Measurements from ENCODE around the gene TIMM13. TPM values are rescaled to one million over a fixed set of nuclear protein-coding genes. Genes with fewer than 3 reads are reported as not detected.
"Not testable (repeated sequence)": the region's sequence is repeated elsewhere in the genome, so short reads cannot be mapped to it uniquely, and the experiment has no call there.

TIMM13 gene
- polyA plus RNA-seq, 1 donor (not counting 4 experiments of a cell fraction or from before 2014, with no cell fraction given), result 45.0 TPM

GRCh38 chr19:2394442-2395292 is 32.7 kb downstream of the TIMM13 start:
- dilution Hi-C loops (cut with MboI; ENCODE audit: extremely low pct_ligation_motif_present, low sequenced_read_pairs), result no loop called here
- no peak overlapping the region for H3K4me3 ChIP-seq (ENCODE audit: control insufficient read depth in 2 of 3, extremely low read depth in 1 of 3, insufficient read depth in 2 of 3, low read depth in 1 of 3, low read length in 3 of 3)
- H3K4me2 ChIP-seq (ENCODE audit: control insufficient read depth, extremely low read depth, insufficient read depth, low read depth, low read length), result no peak overlapping the region
- H3K9me1 ChIP-seq (ENCODE audit: control insufficient read depth, extremely low read depth, insufficient read depth, low read length), result no peaks in the 10 kb centered on the region
- H3K9me3 ChIP-seq (ENCODE audit: control insufficient read depth, low read depth, low read length), result no peaks in the 10 kb centered on the region
- DNase-seq (ENCODE audit: low read depth, low spot score), result no peak
- FAIRE-seq, result no peak
- H3K79me2 ChIP-seq (ENCODE audit: control insufficient read depth, insufficient read depth, low read length), result no peaks in the 10 kb centered on the region
- no peak overlapping the region for H3K9ac ChIP-seq (ENCODE audit: control insufficient read depth, extremely low read depth, insufficient read depth, low read length)
- no peak for TF ChIP-seq EZH2 (IDR thresholded peaks at IDR 0.05; ENCODE audit: low read length)
- TF ChIP-seq CTCF (optimal IDR thresholded peaks at IDR 0.05 in 1 of 3, IDR thresholded peaks at IDR 0.05 in 1 of 3, conservative IDR thresholded peaks at IDR 0.05 in 1 of 3; ENCODE audit: extremely low read depth in 1 of 3, insufficient read depth in 2 of 3, low read length in 3 of 3), result no peak
- H3K36me3 ChIP-seq (ENCODE audit: control insufficient read depth in 2 of 2, extremely low read depth in 1 of 2, insufficient read depth in 2 of 2, low read length in 2 of 2), result no peaks in the 10 kb centered on the region
- no peak overlapping the region for H2AFZ ChIP-seq (ENCODE audit: control insufficient read depth, low read length)
- H3K4me1 ChIP-seq (ENCODE audit: control insufficient read depth, extremely low read depth, insufficient read depth, low read length), result no peaks in the 10 kb centered on the region
- H3K27me3 ChIP-seq (ENCODE audit: control insufficient read depth, extremely low read depth, insufficient read depth, low read length), result no peaks in the 10 kb centered on the region
- no peak overlapping the region for H3K27ac ChIP-seq (ENCODE audit: control insufficient read depth, insufficient read depth, low read length)
- no peaks in the 10 kb centered on the region for H4K20me1 ChIP-seq (ENCODE audit: control insufficient read depth, extremely low read depth, insufficient read depth, low read length)

DNA sequence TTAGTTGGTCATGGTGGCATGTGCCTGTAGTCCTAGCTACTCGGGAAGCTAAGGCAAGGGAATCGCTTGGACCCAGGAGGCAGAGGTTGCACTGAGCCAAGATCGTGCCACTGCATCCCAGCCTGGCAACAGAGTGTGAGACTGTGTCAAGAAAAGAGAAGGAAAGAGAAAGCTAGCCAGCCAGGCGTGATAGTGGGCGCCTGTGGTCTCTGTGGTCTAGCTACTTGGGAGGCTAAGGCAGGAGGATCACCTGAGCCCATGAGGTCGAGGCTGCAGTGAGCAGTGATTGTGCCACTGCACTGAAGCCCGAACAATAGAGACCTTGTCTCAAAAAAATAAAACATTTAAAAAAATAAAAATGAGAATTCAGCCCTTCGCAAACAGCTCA is 33.3 kb downstream of the TIMM13 start:
- FAIRE-seq, result no peak
- H3K27me3 ChIP-seq (ENCODE audit: control insufficient read depth, extremely low read depth, insufficient read depth, low read length), result no peaks in the 10 kb centered on the region
- no peak overlapping the region for H3K4me3 ChIP-seq (ENCODE audit: control insufficient read depth in 2 of 3, extremely low read depth in 1 of 3, insufficient read depth in 2 of 3, low read depth in 1 of 3, low read length in 3 of 3)
- no peak overlapping the region for H3K4me2 ChIP-seq (ENCODE audit: control insufficient read depth, extremely low read depth, insufficient read depth, low read depth, low read length)
- DNase-seq (ENCODE audit: low read depth, low spot score), result no peak
- no peaks in the 10 kb centered on the region for H3K36me3 ChIP-seq (ENCODE audit: control insufficient read depth in 2 of 2, extremely low read depth in 1 of 2, insufficient read depth in 2 of 2, low read length in 2 of 2)
- H3K79me2 ChIP-seq (ENCODE audit: control insufficient read depth, insufficient read depth, low read length), result no peaks in the 10 kb centered on the region
- no peaks in the 10 kb centered on the region for H3K4me1 ChIP-seq (ENCODE audit: control insufficient read depth, extremely low read depth, insufficient read depth, low read length)
- no peaks in the 10 kb centered on the region for H3K9me1 ChIP-seq (ENCODE audit: control insufficient read depth, extremely low read depth, insufficient read depth, low read length)
- no peak overlapping the region for H3K9ac ChIP-seq (ENCODE audit: control insufficient read depth, extremely low read depth, insufficient read depth, low read length)
- no peak overlapping the region for H3K27ac ChIP-seq (ENCODE audit: control insufficient read depth, insufficient read depth, low read length)
- H2AFZ ChIP-seq (ENCODE audit: control insufficient read depth, low read length), result no peak overlapping the region
- dilution Hi-C loops (cut with MboI; ENCODE audit: extremely low pct_ligation_motif_present, low sequenced_read_pairs), result no loop called here
- H4K20me1 ChIP-seq (ENCODE audit: control insufficient read depth, extremely low read depth, insufficient read depth, low read length), result no peaks in the 10 kb centered on the region
- H3K9me3 ChIP-seq (ENCODE audit: control insufficient read depth, low read depth, low read length), result no peaks in the 10 kb centered on the region
- TF ChIP-seq EZH2 (IDR thresholded peaks at IDR 0.05; ENCODE audit: low read length) (no peak), CTCF (optimal IDR thresholded peaks at IDR 0.05 in 1 of 3, IDR thresholded peaks at IDR 0.05 in 1 of 3, conservative IDR thresholded peaks at IDR 0.05 in 1 of 3; ENCODE audit: extremely low read depth in 1 of 3, insufficient read depth in 2 of 3, low read length in 3 of 3) (no peak)

GRCh38 chr19:2392899-2393298 is 34.5 kb downstream of the TIMM13 start:
- H3K4me2 ChIP-seq (ENCODE audit: control insufficient read depth, extremely low read depth, insufficient read depth, low read depth, low read length); H3K4me1 ChIP-seq (ENCODE audit: control insufficient read depth, extremely low read depth, insufficient read depth, low read length); H3K9me1 ChIP-seq (ENCODE audit: control insufficient read depth, extremely low read depth, insufficient read depth, low read length); H4K20me1 ChIP-seq (ENCODE audit: control insufficient read depth, extremely low read depth, insufficient read depth, low read length); FAIRE-seq; dilution Hi-C loops (cut with MboI; ENCODE audit: extremely low pct_ligation_motif_present, low sequenced_read_pairs); H3K9ac ChIP-seq (ENCODE audit: control insufficient read depth, extremely low read depth, insufficient read depth, low read length); H2AFZ ChIP-seq (ENCODE audit: control insufficient read depth, low read length); H3K9me3 ChIP-seq (ENCODE audit: control insufficient read depth, low read depth, low read length); H3K27me3 ChIP-seq (ENCODE audit: control insufficient read depth, extremely low read depth, insufficient read depth, low read length); H3K79me2 ChIP-seq (ENCODE audit: control insufficient read depth, insufficient read depth, low read length); DNase-seq (ENCODE audit: low read depth, low spot score); H3K36me3 ChIP-seq (ENCODE audit: control insufficient read depth in 2 of 2, extremely low read depth in 1 of 2, insufficient read depth in 2 of 2, low read length in 2 of 2); H3K4me3 ChIP-seq (ENCODE audit: control insufficient read depth in 2 of 3, extremely low read depth in 1 of 3, insufficient read depth in 2 of 3, low read depth in 1 of 3, low read length in 3 of 3); H3K27ac ChIP-seq (ENCODE audit: control insufficient read depth, insufficient read depth, low read length): not testable (repeated sequence)
